ENCODE results near the gene FBXO24.
A peak's percentile ranks its signal among the peaks of the same experiment; 100 is the strongest.

Gene FBXO24

GRCh38 chr7:100575206-100575631 lies 10.9 kb upstream of the FBXO24 start:
- DNase-seq = no peak

GRCh38 chr7:100575746-100576383 lies 10.3 kb upstream of the FBXO24 start:
- no peak for DNase-seq

GRCh38 chr7:100576384-100576993 lies 9.6 kb upstream of the FBXO24 start:
- DNase-seq = no peak

- no peak for DNase-seq
These were observed 9.0 kb upstream of the FBXO24 start for GRCh38 chr7:100577103-100577502.

- DNase-seq = no peak
These were observed 8.6 kb upstream of the FBXO24 start for GRCh38 chr7:100577507-100577906.

DNA sequence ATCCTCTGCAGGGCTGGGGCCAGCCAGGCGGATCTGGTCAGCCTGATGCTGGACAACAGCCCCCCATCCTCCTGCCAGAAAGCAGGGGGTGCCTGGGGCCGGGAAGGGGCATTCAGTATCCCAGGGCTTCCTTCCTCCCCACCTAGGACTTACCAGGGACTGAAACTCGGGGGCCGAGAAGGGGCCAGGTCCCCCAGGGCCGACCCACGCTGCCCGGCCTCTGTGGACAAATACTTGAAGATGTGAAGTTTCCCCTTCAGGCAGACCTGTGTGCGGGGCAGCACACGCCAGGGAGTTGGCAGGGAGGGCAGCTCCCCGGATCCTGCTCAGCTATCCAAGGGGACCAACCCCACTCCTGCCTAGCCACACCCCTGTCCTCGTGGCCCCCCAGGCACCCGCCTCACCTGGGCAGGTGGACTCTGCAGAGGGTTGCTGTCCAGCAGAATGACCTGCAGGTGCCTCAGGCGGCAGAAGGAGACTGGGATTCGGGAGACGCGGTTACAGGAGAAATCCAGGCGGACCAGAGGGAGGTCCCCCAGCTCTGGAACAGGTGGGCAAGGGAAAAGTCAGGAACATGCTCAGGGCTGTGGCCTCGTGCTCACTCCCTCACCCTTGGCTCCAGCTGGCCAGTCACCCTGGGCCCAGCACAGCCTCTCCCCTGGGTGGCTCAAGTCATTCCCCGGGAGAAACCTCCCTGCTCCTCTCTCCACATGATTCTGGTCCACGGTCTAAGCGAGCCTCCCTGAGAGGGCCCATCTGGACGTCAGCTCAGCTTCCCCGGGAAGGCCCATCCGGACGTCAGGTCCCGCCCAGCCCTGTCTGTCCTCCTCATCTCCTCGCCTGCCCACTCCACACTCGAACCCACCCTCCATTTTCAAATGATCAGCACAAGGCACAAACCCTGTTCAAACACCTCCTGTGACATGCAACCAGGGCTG lies 7.6 kb upstream of the FBXO24 start:
- DNase-seq = no peak

DNA sequence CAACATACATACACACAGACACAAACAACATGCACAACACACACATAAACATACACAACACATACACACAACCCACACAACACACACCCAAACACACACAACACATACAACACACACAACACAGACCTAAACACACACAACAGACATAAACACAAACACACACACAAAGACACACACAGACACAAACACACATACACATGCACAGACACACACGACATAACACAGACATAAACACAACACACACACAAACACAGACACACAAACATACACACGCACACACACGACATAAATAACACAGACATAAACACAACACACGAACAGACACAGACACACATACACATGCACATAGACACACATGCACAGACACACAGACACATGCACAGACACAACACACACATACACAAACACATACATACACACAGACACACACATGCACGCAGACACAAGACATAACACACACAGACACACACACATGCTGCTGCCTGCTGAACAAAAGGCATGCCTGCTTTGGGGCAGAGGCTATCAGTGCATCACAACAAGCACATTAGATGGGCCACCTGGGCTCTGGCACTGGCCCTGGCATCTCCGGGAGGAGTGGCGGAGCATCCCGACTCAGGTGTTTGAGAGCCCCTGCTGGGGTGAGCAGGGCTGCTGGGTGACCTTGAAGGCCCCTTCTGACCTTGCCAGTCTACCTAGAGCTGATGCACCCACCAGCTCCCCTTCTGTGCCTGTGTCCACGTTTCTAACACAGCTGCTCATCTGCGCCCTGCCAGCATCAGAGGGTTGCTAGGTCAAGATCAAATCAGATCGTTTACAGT lies 5.5 kb upstream of the FBXO24 start:
- DNase-seq = no peak

- no peak for DNase-seq
These were observed 4.0 kb upstream of the FBXO24 start for GRCh38 chr7:100582041-100582579.

DNA sequence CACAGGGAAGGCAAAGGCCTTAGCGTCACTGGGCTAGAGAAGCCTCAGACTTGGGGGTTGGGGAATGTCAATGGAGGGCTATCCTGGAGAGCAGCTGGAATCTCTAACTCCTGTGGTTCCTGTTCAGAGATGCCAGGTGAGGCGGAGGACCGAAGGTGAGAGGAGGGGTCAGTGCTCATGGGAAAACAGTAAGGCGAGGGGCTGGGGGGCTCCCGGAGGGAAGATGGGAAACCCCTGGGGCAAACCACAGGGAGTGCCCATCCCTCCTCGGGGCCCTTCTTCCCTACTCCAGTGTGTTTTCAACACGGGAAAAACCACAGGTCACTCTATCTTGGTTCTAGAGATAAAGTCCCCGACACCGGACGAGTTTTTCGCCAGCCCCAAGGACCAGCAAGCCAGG lies 3.5 kb upstream of the FBXO24 start:
- no peak for DNase-seq

DNA sequence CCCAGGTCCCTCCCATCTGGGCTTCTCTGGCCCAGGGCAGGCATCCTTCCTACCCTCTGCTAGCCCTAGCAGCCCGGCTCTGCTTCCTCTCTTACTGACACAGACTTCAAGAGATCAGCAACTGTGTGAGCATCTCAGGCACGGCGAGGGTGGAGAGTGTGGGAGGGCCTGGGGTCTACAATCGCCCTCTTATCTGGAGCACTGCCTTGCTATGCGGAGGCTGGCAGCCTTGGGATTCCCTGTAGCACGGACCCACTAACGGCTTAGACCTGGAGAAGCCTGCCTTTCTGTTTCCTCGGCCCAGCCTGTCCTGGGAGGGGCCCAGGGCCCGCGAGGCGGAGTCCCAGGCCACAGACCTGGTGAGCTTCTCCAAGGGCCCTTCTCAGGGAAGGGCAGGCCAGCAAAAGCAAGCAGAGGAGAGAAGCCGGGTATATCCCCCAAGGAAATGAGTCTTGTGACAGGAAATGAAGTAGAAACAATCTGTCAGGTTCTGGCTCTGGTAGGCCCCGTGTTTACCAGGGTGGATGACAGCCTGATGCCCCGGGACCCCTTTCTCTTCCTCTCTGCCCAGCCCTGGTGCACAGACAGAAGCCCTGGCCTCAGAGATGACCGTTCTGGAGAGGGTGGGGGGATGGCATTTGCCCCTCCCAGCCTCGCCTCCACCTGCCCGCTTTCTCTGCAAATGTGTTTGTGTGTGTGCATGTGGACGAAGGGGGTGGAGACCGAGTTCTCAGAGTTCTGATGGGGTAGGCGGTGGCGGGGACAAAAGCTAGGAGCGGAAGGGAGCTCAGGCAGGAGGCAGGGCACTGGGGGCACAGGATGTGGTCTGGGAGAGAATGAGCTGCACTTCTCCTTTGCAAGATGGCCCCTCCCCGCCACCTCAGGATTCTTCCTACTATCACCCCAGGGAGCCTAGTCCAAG lies 2.7 kb upstream of the FBXO24 start:
- DNase-seq = peak; percentile 34

DNA sequence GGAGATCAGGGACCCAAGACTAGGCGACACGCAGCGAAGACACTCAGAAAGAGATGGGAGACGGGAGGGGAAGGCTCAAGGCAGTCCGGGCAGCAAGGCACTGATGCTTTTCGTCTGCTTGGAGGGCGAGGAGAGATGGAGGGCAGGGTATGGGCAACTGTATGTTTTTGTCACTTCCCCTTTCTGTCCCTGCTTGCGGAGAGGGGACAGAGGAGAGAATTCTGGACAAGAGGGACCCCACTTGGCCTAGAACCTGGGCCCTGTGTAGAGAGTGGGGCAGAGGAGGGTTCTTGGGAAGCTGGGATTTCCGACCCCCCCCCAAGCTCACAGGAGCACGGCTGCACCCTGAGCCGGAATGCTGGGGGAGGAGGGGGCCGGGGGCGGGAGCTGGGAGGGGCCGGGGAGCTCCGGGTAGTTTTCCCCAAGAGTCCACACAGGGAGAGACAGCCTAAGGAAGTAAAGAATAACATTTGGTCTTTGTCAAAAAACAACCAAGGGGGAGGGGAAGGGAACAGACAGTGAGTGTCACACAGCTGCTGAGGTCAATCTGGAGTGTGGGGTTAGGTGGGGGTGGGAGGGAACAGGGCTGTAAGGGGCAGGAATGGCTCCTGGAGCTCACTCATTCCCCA lies 2.0 kb upstream of the FBXO24 start:
- no peak for DNase-seq

- peak; percentile 82 for DNase-seq
These were observed 1.2 kb upstream of the FBXO24 start for GRCh38 chr7:100584683-100585510.

GRCh38 chr7:100585511-100586265 lies 440 bp upstream of the FBXO24 start, which contains the start of gene LRCH4:
Gene LRCH4, minus strand, starts transcription at chr7:100586129. Its CDS starts 29 bp downstream, at chr7:100586100.
- DNase-seq = peak; percentile 45

- DNase-seq = peak; percentile 40
These were observed 2.3 kb downstream of the FBXO24 start for GRCh38 chr7:100588438-100588837.

DNA sequence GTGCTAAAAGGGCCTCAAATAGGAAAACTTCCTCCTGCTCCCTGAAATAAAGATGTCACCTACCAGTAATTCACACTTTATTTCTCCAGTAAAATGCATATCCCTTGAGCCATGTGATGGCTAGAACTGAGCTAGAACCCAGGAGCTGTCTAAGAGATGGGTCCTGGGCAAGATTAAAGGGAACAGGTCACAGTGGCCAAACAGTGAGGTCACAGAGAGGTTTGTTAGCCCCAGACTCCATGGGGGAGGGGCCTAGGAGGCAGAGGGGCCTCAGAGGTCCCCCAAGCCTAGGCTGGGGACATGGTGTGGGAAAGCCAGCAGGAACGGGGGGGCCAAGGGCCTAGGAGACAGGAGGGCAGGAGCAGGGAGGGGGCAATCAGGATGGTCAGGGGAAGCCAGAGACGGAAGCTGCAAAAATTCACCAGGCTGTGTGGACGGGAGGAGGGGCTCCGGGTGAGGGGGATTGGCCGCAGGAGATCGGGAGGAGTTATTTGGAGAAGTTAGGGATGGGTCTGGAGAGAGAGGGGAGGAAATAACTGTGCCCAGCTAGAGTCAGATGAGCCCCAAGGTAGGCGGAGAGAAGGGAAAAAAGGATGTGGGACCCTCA lies 3.3 kb downstream of the FBXO24 start:
- no peak for DNase-seq

GRCh38 chr7:100590077-100590737 lies 4.1 kb downstream of the FBXO24 start:
- DNase-seq = no peak

- DNase-seq = no peak
These were observed 5.5 kb downstream of the FBXO24 start for GRCh38 chr7:100591596-100591995.

GRCh38 chr7:100595188-100595587 lies 9.1 kb downstream of the FBXO24 start:
- no peak for DNase-seq
